GM21367 (cell line): Measurements from ENCODE around the gene AFTPH.

Experiments
- ATAC-seq: cut with Tn5 transposase; IDR thresholded peaks from one replicate; pipeline ENCODE4 v1.9.1; 2021; ENCODE audit not compliant: unreplicated experiment

The AFTPH gene

DNA sequence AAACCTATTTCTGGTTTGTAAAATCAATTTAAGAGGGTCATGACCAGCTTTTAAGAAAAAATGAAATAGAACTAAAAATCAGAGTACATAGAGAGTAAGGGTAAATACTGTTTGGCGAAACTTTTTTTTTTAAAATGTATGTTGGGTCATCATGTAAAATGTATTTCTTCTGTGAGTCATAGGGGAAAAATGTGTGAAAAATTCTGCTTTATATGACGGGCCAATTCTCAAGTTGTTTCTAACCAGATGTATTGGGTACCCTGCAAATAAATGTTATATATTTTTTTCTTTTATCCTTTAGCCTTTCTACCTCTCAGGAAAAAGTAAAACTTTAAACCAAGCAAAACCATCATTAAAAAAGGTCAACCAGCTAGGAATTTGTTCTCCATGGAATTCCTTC lies 13.9 kb downstream of the AFTPH start:
- ATAC-seq, result no peak

- peak; percentile 37 for ATAC-seq
Measured at GRCh38 chr2:64538764-64539433, 14.8 kb downstream of the AFTPH start.

DNA sequence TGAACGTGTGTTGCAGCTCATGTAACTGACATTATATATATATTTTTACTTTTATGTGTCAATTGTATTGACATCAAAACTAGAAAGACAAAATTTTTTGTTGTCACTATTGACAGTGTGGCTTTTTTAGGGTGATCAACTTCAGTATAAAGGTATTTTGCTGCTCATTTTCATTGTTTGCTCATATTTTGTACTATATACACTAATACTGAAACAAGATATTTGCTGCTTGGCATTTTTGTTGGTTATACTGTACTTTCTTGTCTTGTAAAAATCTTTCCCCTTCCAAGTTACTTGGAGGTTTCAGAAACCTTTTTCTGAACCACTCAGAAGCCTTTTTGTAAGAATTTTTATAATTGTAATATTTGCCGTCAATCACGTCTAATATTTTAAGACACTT lies 16.5 kb downstream of the AFTPH start:
- ATAC-seq, result no peak

- ATAC-seq, result no peak
Measured at GRCh38 chr2:64541547-64541946, 17.4 kb downstream of the AFTPH start.

DNA sequence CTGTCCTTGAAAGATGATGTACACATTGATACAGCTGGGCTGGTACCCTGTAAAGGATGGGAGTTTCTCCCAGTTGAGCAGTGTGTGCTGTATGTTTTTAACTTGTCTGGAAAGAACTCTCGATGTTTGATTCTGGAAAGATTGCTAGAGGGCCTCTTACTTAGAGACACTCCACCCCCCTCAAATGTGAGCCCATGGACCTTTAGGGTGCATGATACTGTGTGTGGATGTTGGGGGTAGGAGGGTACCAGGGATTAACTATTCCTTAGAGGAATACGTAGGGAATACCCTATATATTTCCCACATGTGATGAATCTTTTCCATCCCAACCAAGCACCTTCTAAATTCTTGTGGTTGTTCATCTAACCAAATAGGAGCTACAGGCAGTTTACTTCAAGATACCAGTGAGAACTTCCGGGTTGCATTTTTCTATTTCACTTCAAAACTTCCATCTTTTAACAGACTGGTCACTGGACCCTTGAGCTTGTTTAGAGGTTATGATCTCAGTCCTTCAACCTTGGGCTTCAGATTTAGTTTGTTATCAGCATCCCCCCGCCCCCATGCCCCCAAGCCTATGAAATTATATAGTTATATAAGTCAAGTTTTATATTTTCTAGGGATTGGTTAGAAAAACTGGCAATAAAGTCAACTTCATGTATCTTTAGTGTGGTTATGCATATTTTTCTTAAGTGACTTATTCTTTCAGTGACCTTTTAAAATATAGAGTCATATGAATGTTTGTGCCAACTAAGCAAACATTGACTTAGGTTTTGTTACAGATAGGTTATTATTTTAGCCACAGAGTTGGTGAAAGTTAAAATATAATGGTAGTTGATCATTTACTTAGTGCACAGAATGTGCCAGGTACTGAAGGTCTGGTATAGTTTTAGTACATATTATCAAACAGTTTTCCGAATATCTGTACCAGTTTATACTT lies 18.2 kb downstream of the AFTPH start:
- no peak for ATAC-seq

- no peak for ATAC-seq
Measured at GRCh38 chr2:64543008-64543697, 19.0 kb downstream of the AFTPH start.

- ATAC-seq, result no peak
Measured at GRCh38 chr2:64548761-64549160, 24.6 kb downstream of the AFTPH start.

- ATAC-seq, result no peak
Measured at GRCh38 chr2:64550042-64550441, 25.9 kb downstream of the AFTPH start.

GRCh38 chr2:64551851-64552250 lies 27.7 kb downstream of the AFTPH start:
- ATAC-seq, result no peak

DNA sequence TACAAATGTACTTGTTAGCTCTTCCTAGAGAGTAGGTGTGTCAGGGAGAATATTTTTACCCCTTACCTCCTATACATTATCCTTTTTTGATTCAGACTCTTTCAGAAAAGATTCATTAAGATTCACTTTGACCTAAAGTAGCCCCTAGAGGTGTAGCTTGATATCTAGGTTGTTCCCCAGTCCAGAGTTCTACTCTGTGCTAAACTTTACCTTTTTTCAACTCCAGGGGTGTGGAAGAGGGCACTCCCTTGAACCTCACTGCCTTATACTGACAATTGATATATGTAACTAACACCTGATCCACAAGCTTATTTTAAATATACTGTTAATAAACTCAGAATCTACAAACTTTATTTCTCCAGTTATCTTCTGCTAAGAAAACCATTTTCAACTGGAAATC lies 30.0 kb downstream of the AFTPH start:
- ATAC-seq, result no peak

GRCh38 chr2:64558445-64559081 lies 34.4 kb downstream of the AFTPH start:
- ATAC-seq, result no peak

DNA sequence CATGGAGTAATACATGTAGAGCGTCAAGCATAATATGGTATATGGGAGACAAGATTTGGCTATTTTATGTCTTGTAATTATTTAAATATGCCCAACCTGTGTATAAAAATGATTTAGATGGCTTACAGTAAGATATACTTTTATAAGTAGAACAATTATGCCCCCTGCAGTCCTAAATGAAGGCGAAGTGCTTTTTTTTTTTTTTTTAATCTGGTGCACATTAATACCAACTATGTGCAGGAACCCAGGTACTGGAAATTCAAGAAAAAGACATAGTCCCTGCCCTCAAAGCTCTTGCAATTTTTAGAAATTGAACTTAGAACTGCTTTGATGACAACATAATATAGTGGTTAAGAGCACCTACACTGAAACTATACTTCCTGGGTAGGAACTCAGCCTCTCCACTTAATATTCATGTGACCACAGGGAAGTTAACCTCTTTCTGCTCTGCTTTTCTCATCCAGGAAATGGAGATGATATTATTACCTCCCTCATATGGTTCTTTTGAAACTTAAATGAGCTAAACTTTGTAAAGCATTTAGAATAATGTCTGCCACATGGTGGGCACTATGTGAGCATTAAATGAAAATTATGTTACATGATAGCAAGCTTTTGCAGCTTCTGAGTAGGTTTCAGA lies 38.1 kb downstream of the AFTPH start:
- no peak for ATAC-seq

- no peak for ATAC-seq
Measured at GRCh38 chr2:64563436-64563938, 39.4 kb downstream of the AFTPH start.

GRCh38 chr2:64565949-64566710 lies 42.0 kb downstream of the AFTPH start:
- ATAC-seq, result no peak

DNA sequence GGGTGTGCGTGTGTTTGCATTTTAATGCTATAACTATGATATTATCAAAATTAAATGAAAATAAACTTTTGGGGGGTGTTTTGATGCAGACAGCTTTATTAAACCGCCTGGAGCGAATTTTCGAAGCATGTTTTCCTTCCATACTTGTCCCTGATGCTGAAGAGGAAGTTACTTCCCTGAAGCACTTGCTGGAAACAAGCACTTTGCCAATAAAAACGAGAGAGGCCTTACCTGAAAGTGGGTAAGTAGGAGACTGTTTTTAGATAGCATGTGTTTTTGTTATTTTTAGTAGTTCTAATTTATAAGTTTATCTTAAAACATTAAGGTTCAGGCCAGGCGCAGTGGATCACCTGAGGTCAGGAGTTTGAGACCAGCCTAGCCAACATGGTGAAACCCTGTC lies 43.3 kb downstream of the AFTPH start:
- ATAC-seq, result no peak

- no peak for ATAC-seq
Measured at GRCh38 chr2:64568836-64569235, 44.7 kb downstream of the AFTPH start.

- ATAC-seq, result no peak
Measured at GRCh38 chr2:64574871-64575270, 50.7 kb downstream of the AFTPH start.

- no peak for ATAC-seq
Measured at GRCh38 chr2:64581018-64581417, 56.9 kb downstream of the AFTPH start.

DNA sequence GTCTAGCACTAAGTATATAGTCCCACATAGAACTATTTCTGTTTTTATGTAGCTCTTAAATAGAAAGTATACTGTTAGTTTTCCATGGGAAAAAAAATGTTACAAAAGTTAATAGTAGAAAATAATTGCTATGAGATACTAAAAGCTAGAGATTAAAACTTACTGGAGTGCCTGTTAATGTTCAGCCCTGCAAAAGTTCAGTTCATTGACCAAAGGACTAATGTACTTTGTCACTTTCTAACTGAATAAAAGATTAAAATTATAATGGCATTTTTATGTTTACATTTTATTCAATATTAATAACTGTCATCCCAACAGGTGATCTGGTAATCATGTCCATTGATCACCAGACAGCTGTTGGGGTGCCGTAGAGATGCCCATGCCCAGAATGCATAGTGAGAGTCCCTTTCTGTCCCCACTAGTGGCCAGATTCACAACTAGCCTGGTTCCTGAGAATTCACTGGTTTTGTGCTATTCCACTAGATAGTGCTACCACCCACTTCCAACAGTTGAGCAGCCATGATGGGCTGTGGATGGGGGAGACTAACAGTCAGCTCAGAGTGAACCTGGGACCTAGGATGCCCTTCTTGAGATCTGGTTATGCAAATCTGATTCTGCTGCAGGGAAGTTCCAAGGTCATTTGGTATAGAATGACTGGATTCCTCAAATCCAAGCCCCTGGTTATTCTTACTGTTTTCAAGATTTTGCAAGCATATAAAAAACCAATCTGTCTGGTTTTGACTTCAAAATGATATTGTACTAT lies 57.8 kb downstream of the AFTPH start:
- no peak for ATAC-seq
